A673 (cell line): ENCODE measurements around the gene KCTD21. TPM values are rescaled to one million over a fixed set of nuclear protein-coding genes. Genes with fewer than 3 reads are reported as not detected.

Source experiments
- BruUV-seq: library from RNA; stranded (reverse); fragments of 400-500 nt; replicated peaks from 2 replicates; lab custom pipeline; 2021; lab: Mats Ljungman, UMichigan
- CTCF ChIA-PET: fragments of 300-600 bp; sonication (Branson Sonifier 250); formaldehyde crosslinking; loops from one replicate; lab custom pipeline; 2022; ENCODE audit warnings: antibody characterized with exemption; lab: Charles Lee
- POLR2A ChIA-PET: fragments of 300-600 bp; sonication (Branson Sonifier 250); formaldehyde crosslinking; loops from one replicate; lab custom pipeline; 2022; ENCODE audit warnings: antibody characterized with exemption; ENCODE audit not compliant: low non-redundant PET; lab: Charles Lee
- DNase-seq: peaks from one replicate; pipeline ENCODE4 v3.0.0-alpha.2; 2015; ENCODE audit warnings: low spot score
- H3K27ac ChIP-seq: fragments of 200-600 bp; sonication (generic); 2 replicates; pipeline ENCODE4 v1.5.1; 2016; ENCODE audit warnings: mixed run types, low read depth, mild to moderate bottlenecking, mixed read lengths, antibody characterized with exemption, low read length; ENCODE audit not compliant: poor library complexity, severe bottlenecking
- H3K27me3 ChIP-seq: fragments of 200-600 bp; sonication (generic); replicated peaks from 2 replicates; pipeline ENCODE4 v1.6.1; 2017; ENCODE audit warnings: mixed run types, low read depth, mild to moderate bottlenecking, mixed read lengths, antibody characterized with exemption, low read length; ENCODE audit not compliant: insufficient read depth, poor library complexity
- H3K36me3 ChIP-seq: fragments of 200-600 bp; sonication (generic); 2 replicates; pipeline ENCODE4 v1.6.1; 2016; ENCODE audit warnings: mixed run types, mild to moderate bottlenecking, mixed read lengths, antibody characterized with exemption, low read length; ENCODE audit not compliant: insufficient read depth, poor library complexity, severe bottlenecking
- H3K4me1 ChIP-seq: fragments of 200-600 bp; sonication (generic); 2 replicates; pipeline ENCODE4 v1.6.1; 2017; ENCODE audit warnings: mixed run types, mild to moderate bottlenecking, mixed read lengths, antibody characterized with exemption, low read length; ENCODE audit not compliant: insufficient read depth, poor library complexity, severe bottlenecking
- H3K4me3 ChIP-seq: fragments of 200-600 bp; sonication (generic); 2 replicates; pipeline ENCODE4 v1.5.1; 2016; ENCODE audit warnings: low read depth, mixed run types, mild to moderate bottlenecking, mixed read lengths, low read length; ENCODE audit not compliant: poor library complexity, severe bottlenecking
- H3K9me3 ChIP-seq: fragments of 200-600 bp; sonication (generic); 2 replicates; pipeline ENCODE4 v1.6.1; 2016; ENCODE audit warnings: mixed run types, low read depth, mild to moderate bottlenecking, mixed read lengths, antibody characterized with exemption, low read length; ENCODE audit not compliant: poor library complexity, severe bottlenecking
- EZH2 ChIP-seq: fragments of 200-600 bp; sonication (generic); IDR thresholded peaks from 2 replicates; pipeline ENCODE4 v1.6.1; 2017; ENCODE audit warnings: borderline replicate concordance, low read depth, mild to moderate bottlenecking, mixed read lengths, antibody characterized with exemption, low read length; ENCODE audit not compliant: poor library complexity, severe bottlenecking
- intact Hi-C: fragments of 100-400 bp; cut with micrococcal nuclease; formaldehyde crosslinking; loops from one replicate; pipeline ENCODE4 v1.10.0; 2022; ENCODE audit not compliant: unreplicated experiment
- total RNA-seq: library from RNA; stranded (reverse); gene quantifications from 2 replicates; pipeline ENCODE4 v1.2.3, GENCODE V29; 2021
- TF ChIP-seq, protein P1 (sequence below): fragments of 300-800, 200-600 bp; sonication (generic); conservative IDR thresholded peaks from 2 replicates; pipeline ENCODE4 v1.5.1; 2017; ENCODE audit warnings: low read depth, mild to moderate bottlenecking, antibody characterized with exemption, low read length, moderate library complexity, mixed read lengths

Gene KCTD21
- total RNA-seq, 1 experiment from 2014 or later: 3.5 TPM

DNA sequence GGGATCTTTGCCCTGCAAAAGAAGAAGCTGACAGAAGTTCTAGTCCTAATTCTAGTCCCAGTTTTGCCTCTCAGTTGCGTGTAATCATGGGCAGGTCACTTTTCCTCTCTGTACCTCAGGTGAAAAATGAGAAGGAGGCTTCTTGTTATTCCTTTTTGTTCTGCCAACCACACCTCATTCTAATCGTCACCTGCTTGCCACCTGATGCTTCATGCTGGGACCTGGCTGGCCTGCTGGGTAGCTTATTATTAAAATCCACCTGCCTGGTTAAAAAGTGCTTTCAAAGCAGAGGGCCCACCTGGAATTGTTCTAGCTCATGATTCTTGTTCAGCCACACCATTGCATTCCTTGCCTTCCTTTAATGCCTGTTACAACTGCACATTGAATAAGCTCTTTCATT is 40.6 kb downstream of the KCTD21 start:
- no peak overlapping the region for H3K4me3 ChIP-seq
- TF ChIP-seq, protein P1, sequence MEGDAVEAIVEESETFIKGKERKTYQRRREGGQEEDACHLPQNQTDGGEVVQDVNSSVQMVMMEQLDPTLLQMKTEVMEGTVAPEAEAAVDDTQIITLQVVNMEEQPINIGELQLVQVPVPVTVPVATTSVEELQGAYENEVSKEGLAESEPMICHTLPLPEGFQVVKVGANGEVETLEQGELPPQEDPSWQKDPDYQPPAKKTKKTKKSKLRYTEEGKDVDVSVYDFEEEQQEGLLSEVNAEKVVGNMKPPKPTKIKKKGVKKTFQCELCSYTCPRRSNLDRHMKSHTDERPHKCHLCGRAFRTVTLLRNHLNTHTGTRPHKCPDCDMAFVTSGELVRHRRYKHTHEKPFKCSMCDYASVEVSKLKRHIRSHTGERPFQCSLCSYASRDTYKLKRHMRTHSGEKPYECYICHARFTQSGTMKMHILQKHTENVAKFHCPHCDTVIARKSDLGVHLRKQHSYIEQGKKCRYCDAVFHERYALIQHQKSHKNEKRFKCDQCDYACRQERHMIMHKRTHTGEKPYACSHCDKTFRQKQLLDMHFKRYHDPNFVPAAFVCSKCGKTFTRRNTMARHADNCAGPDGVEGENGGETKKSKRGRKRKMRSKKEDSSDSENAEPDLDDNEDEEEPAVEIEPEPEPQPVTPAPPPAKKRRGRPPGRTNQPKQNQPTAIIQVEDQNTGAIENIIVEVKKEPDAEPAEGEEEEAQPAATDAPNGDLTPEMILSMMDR: no peak
- no peak for TF ChIP-seq EZH2
- H3K27ac ChIP-seq: no peak overlapping the region
- intact Hi-C loops: no loop called here
- no peaks in the 10 kb centered on the region for H3K9me3 ChIP-seq
- H3K36me3 ChIP-seq: no peaks in the 10 kb centered on the region
- DNase-seq: no peak
- no peaks in the 10 kb centered on the region for H3K27me3 ChIP-seq
- no peaks in the 10 kb centered on the region for H3K4me1 ChIP-seq
- CTCF ChIA-PET: no interaction called here
- no TSS peak for BruUV-seq
- POLR2A ChIA-PET: interaction anchor here (0.6 kb wide), 1 partner anchor 510 kb away, joined by 3 read pairs; the partner anchor contains the start of gene CLNS1A

DNA sequence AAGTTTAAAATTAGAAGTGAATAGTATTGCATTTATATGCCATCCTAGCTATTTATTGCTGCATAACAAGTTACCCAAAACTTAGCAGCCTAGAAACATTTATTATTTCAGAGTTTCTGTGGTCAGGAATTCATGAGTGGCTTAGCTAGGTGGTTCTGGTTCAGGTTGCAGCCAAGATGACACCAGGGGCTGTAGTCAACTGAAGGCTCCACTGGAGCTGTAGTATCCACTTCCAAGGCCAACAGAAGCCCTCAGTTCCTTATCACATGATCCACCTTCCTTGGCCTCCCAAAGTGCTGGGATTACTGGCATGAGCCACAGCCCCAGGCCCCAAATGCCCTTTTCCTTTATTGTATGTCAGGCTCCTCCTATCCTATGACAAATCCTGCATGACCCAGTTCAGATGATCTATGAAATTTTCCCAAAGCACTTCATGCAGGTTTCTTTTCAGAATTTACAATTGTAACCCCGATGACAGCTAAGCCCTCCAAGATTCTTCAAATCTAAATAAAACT is 42.9 kb downstream of the KCTD21 start:
- H3K4me1 ChIP-seq: no peaks in the 10 kb centered on the region
- CTCF ChIA-PET: no interaction called here
- BruUV-seq: no TSS peak
- H3K36me3 ChIP-seq: no peaks in the 10 kb centered on the region
- H3K4me3 ChIP-seq: no peak overlapping the region
- intact Hi-C loops: no loop called here
- POLR2A ChIA-PET: interaction anchor here (0.6 kb wide), 1 partner anchor 259 kb away, joined by 3 read pairs; no protein-coding TSS in a partner anchor
- TF ChIP-seq, protein P1: no peak
- TF ChIP-seq EZH2: no peak
- H3K27me3 ChIP-seq: no peaks in the 10 kb centered on the region
- no peak for DNase-seq
- no peak overlapping the region for H3K27ac ChIP-seq
- no peaks in the 10 kb centered on the region for H3K9me3 ChIP-seq

DNA sequence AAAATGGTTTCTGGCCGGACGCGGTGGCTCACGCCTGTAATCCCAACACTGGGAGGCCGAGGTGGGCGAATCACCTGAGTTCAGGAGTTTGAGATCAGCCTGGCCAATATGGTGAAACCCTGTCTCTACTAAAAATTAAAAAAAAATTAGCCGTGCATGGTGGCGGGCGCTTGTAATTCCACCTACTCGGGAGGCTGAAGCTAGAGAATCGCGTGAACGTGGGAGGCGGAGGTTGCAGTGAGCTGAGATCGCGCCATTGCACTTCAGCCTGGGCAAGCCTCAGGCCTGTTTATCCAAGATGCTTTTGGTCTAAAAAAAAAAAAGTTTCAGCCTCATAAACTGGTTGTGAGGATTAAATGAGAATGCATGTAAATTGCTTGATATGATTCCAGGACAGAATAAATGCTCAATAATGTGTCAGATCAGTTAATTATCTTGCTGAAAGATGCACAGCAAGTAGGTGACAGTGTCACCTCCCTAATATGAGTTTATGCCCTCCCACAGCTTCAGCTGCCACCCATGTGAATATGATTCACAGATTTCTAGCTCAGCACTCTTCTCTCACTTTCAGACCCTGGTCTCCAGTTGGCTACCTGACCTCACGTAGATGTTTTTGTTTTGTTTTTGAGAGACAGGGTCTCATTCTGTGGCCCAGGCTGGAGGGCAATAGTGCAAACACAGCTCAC is 47.9 kb downstream of the KCTD21 start:
- H3K4me3 ChIP-seq: peak overlapping the region; percentile 64
- peaks cover under 1% of the 10 kb centered on the region for H3K36me3 ChIP-seq
- intact Hi-C loops: no loop called here
- no peaks in the 10 kb centered on the region for H3K27me3 ChIP-seq
- ChIA-PET CTCF (no interaction called here), POLR2A (no interaction called here)
- no peaks in the 10 kb centered on the region for H3K9me3 ChIP-seq
- no peaks in the 10 kb centered on the region for H3K4me1 ChIP-seq
- BruUV-seq: no TSS peak
- TF ChIP-seq EZH2: no peak
- TF ChIP-seq, protein P1: no peak
- peak; percentile 32 for DNase-seq
- H3K27ac ChIP-seq: no peak overlapping the region
